RWPE2 (cell line): ENCODE results near the gene MTM1.

Experiments
- ATAC-seq: fragments of 200-7000 bp; cut with Tn5 transposase; 3 replicates; pipeline ENCODE4 v1.9.1; 2021; ENCODE audit warnings: low read depth
- DNase-seq: peaks from one replicate; pipeline ENCODE4 v3.0.0-alpha.2; 2020; ENCODE audit warnings: low spot score
- H3K27ac ChIP-seq: fragments of 450-650 bp; 2 replicates; pipeline ENCODE4 v1.5.1; 2017; ENCODE audit warnings: mild to moderate bottlenecking; ENCODE audit not compliant: poor library complexity, severe bottlenecking
- H3K27me3 ChIP-seq: fragments of 250-450 bp; sonication (Bioruptor Pico); 2 replicates; pipeline ENCODE4 v1.5.1; 2021; ENCODE audit warnings: mild to moderate bottlenecking, moderate library complexity; ENCODE audit not compliant: insufficient read depth, poor library complexity, severe bottlenecking
- H3K36me3 ChIP-seq: fragments of 250-450 bp; sonication (Bioruptor Pico); 2 replicates; pipeline ENCODE4 v1.5.1; 2020; ENCODE audit warnings: low read depth, mild to moderate bottlenecking, moderate library complexity
- H3K4me1 ChIP-seq: fragments of 250-450 bp; sonication (Bioruptor Pico); 2 replicates; pipeline ENCODE4 v1.5.1; 2021; ENCODE audit warnings: mild to moderate bottlenecking, moderate library complexity; ENCODE audit not compliant: insufficient read depth, poor library complexity, severe bottlenecking
- H3K4me3 ChIP-seq: fragments of 250-450 bp; sonication (Bioruptor Pico); 2 replicates; pipeline ENCODE4 v1.5.1; 2021; ENCODE audit warnings: mild to moderate bottlenecking, moderate library complexity; ENCODE audit not compliant: severe bottlenecking
- H3K9me3 ChIP-seq: fragments of 250-450 bp; sonication (Bioruptor Pico); 2 replicates; pipeline ENCODE4 v1.5.1; 2021; ENCODE audit warnings: mild to moderate bottlenecking, moderate library complexity; ENCODE audit not compliant: severe bottlenecking
- CTCF ChIP-seq: fragments of 450-650 bp; IDR thresholded peaks from one replicate; pipeline ENCODE4 v1.5.1; 2017; ENCODE audit warnings: mild to moderate bottlenecking, moderate library complexity; ENCODE audit not compliant: poor library complexity, severe bottlenecking

MTM1 gene

GRCh38 chrX:150688911-150689451 lies 120.6 kb downstream of the MTM1 start:
- H3K9me3 ChIP-seq, result peaks cover 4% of the 10 kb centered on the region
- ATAC-seq, result peak; percentile 79
- DNase-seq, result peak; percentile 58
- TF ChIP-seq CTCF, result no peak
- H3K4me1 ChIP-seq, result peaks cover 16% of the 10 kb centered on the region
- no peak overlapping the region for H3K4me3 ChIP-seq
- peak overlapping the region; percentile 97 for H3K27ac ChIP-seq
- H3K36me3 ChIP-seq, result no peaks in the 10 kb centered on the region
- no peaks in the 10 kb centered on the region for H3K27me3 ChIP-seq

GRCh38 chrX:150690126-150690525 lies 121.7 kb downstream of the MTM1 start:
- Histone ChIP-seq H3K27me3 (no peaks in the 10 kb centered on the region), H3K36me3 (no peaks in the 10 kb centered on the region), H3K4me3 (no peak overlapping the region), H3K4me1 (peaks cover 23% of the 10 kb centered on the region), H3K27ac (peak overlapping the region; percentile 97), H3K9me3 (peaks cover 4% of the 10 kb centered on the region)
- no peak for TF ChIP-seq CTCF
- ATAC-seq (peak; percentile 35; the same call in 2 of the 3 replicates), DNase-seq (peak; percentile 75)

GRCh38 chrX:150692296-150692695 lies 123.9 kb downstream of the MTM1 start:
- Histone ChIP-seq H3K4me3 (peak overlapping the region; percentile 52), H3K36me3 (peaks cover 3% of the 10 kb centered on the region; the same call in 1 of the 2 replicates), H3K27ac (peak overlapping the region; percentile 97), H3K9me3 (peaks cover 4% of the 10 kb centered on the region), H3K27me3 (no peaks in the 10 kb centered on the region), H3K4me1 (peaks cover 30% of the 10 kb centered on the region)
- no peak for DNase-seq
- ATAC-seq, result no peak
- no peak for TF ChIP-seq CTCF

GRCh38 chrX:150692831-150693724 lies 124.7 kb downstream of the MTM1 start, which contains the start of gene MTMR1:
Gene MTMR1 (plus strand): TSS chrX:150693396. CDS start chrX:150693531, 135 bp downstream.
- no peaks in the 10 kb centered on the region for H3K27me3 ChIP-seq
- TF ChIP-seq CTCF, result no peak
- DNase-seq (no peak), ATAC-seq (no peak)
- H3K4me3 ChIP-seq, result peak within 1 kb of the TSS; percentile 52
- peaks cover 4% of the 10 kb centered on the region for H3K9me3 ChIP-seq
- H3K4me1 ChIP-seq, result peaks cover 34% of the 10 kb centered on the region
- H3K36me3 ChIP-seq, result peaks cover 10% of the 10 kb centered on the region
- H3K27ac ChIP-seq, result peak within 1 kb of the TSS; percentile 97
